HepG2 (cell line): ENCODE data around the gene CCDC174. TPM values are rescaled to one million over a fixed set of nuclear protein-coding genes. Genes with fewer than 3 reads are reported as not detected.

Experiments
- ATAC-seq: fragments of 200-7000 bp; cut with Tn5 transposase; 3 replicates; pipeline ENCODE4 v1.9.1; 2020; ENCODE audit warnings: mild to moderate bottlenecking, moderate library complexity
- BruUV-seq: library from RNA; stranded (reverse); fragments of 400-500 nt; replicated peaks from 2 replicates; lab custom pipeline; 2021; lab: Mats Ljungman, UMichigan
- CTCF ChIA-PET: fragments of 300-600 bp; formaldehyde crosslinking; extraction: SDS; loops from one replicate; lab custom pipeline; 2021; ENCODE audit warnings: low total read pairs, inconsistent platforms, low intra/inter-chr PET ratio; lab: Yijun Ruan, JAX
- POLR2A ChIA-PET: fragments of 350-600 bp; sonication (Branson Sonifier 250); formaldehyde crosslinking; loops from one replicate; lab custom pipeline; 2020; ENCODE audit warnings: antibody characterized with exemption, inconsistent platforms; lab: Yijun Ruan, JAX
- DNase-seq: peaks from one replicate; pipeline ENCODE4 v3.0.0-alpha.2; 2015; ENCODE audit warnings: low spot score
- FAIRE-seq: peaks from 3 replicates; lab custom pipeline; 2011; peaks lifted over from hg19 to GRCh38; lab: Jason Lieb, UNC
- H2AFZ ChIP-seq: one replicate; pipeline ENCODE4 v1.6.1; 2011; ENCODE audit warnings: low read length, inconsistent platforms
- H3K27ac ChIP-seq: fragments of 300-600 bp; 3 replicates; pipeline ENCODE4 v1.8.0; 2011; ENCODE audit warnings: mixed run types, mild to moderate bottlenecking, mixed read lengths, low read length, inconsistent platforms; ENCODE audit not compliant: insufficient read depth; ENCODE audit errors: extremely low read length
- H3K27me3 ChIP-seq, 2 experiments: fragments of 200-600 bp in 1 of 2; 2 replicates in 1 of 2; 3 replicates in 1 of 2; pipeline versions ENCODE4 v1.6.0 to v1.8.0; 2011; ENCODE audit warnings: low read length in 2 of 2, mild to moderate bottlenecking in 2 of 2, moderate library complexity in 2 of 2, inconsistent platforms in 1 of 2; ENCODE audit not compliant: insufficient read depth in 2 of 2, control insufficient read depth in 1 of 2
- H3K36me3 ChIP-seq, 2 experiments: fragments of 200-600 bp in 1 of 2; replicated peaks in 1 of 2; 2 replicates in 1 of 2; 3 replicates in 1 of 2; pipeline versions ENCODE4 v1.5.1 to v1.8.0; 2011; ENCODE audit warnings: low read length in 2 of 2, inconsistent platforms in 1 of 2; ENCODE audit not compliant: insufficient read depth in 2 of 2, control insufficient read depth in 1 of 2
- H3K4me1 ChIP-seq: 2 replicates; pipeline ENCODE4 v1.5.1; 2012; ENCODE audit warnings: low read length, inconsistent platforms; ENCODE audit not compliant: insufficient read depth
- H3K4me2 ChIP-seq: 2 replicates; pipeline ENCODE4 v1.6.0; 2011; ENCODE audit warnings: low read depth, low read length, inconsistent platforms
- H3K4me3 ChIP-seq, 3 experiments: fragments of 200-600 bp in 1 of 3; sonication (generic), shearing (Covaris generic) in 1 of 3; replicated peaks in 1 of 3; 2 replicates each; pipeline ENCODE4 v1.5.1; 2011 to 2016; ENCODE audit warnings: low read length in 3 of 3, inconsistent platforms in 2 of 3, low read depth in 2 of 3, mild to moderate bottlenecking in 2 of 3, control low read depth in 1 of 3, mixed read lengths in 1 of 3; ENCODE audit not compliant: insufficient read depth in 1 of 3
- H3K79me2 ChIP-seq: one replicate; pipeline ENCODE4 v1.6.1; 2011; ENCODE audit warnings: low read length, inconsistent platforms; ENCODE audit not compliant: insufficient read depth
- H3K9ac ChIP-seq: 2 replicates; pipeline ENCODE4 v1.6.0; 2011; ENCODE audit warnings: mild to moderate bottlenecking, low read depth, low read length, inconsistent platforms; ENCODE audit not compliant: insufficient read depth
- H3K9me3 ChIP-seq: 2 replicates; pipeline ENCODE4 v1.5.1; 2012; ENCODE audit warnings: mild to moderate bottlenecking, low read length
- H4K20me1 ChIP-seq: 2 replicates; pipeline ENCODE4 v1.6.0; 2011; ENCODE audit warnings: inconsistent platforms, mild to moderate bottlenecking, low read length, moderate library complexity; ENCODE audit not compliant: insufficient read depth
- HNF1B ChIP-seq: sonication (generic); formaldehyde crosslinking; IDR thresholded peaks from 2 replicates; pipeline ENCODE4 v1.5.1; 2020; ENCODE audit warnings: mild to moderate bottlenecking, moderate library complexity, missing genetic modification reagents
- MBNL3 ChIP-seq: fragments of 250-450 bp; sonication (Bioruptor Pico); conservative IDR thresholded peaks from 2 replicates; pipeline ENCODE4 v1.8.0; 2022; ENCODE audit warnings: mild to moderate bottlenecking, inconsistent platforms
- TFDP1 ChIP-seq: IDR thresholded peaks from 2 replicates; pipeline ENCODE4 v1.6.1; 2016; ENCODE audit warnings: missing compliant biosample characterization, missing genetic modification reagents, borderline replicate concordance
- ZFP41 ChIP-seq: sonication (generic); formaldehyde crosslinking; IDR thresholded peaks from 2 replicates; pipeline ENCODE4 v1.4.0; 2020; ENCODE audit warnings: mild to moderate bottlenecking, missing genetic modification reagents, borderline replicate concordance
- ZNF629 ChIP-seq: sonication (generic); formaldehyde crosslinking; conservative IDR thresholded peaks from 2 replicates; pipeline ENCODE4 v1.5.0; 2020; ENCODE audit warnings: missing genetic modification reagents
- WGBS: methylation state at CpG from one replicate; pipeline ENCODE4 v1.1.6; 2017; ENCODE audit warnings: low lambda C conversion rate; 5-methylcytosine and 5-hydroxymethylcytosine counted together
- in situ Hi-C: cut with HindIII; loops from 2 replicates; pipeline ENCODE4 v1.10.0; 2017; ENCODE audit warnings: low pct_unique_long_range_greater_than_20kb; ENCODE audit not compliant: extremely low pct_ligation_motif_present
- intact Hi-C: fragments of 100-400 bp; cut with micrococcal nuclease; formaldehyde crosslinking; loops from one replicate; pipeline ENCODE4 v1.10.0; 2022; ENCODE audit not compliant: unreplicated experiment
- polyA plus RNA-seq, 8 experiments: library from polyadenylated mRNA; depleted of rRNA in 3 of 8; stranded (reverse) in 7 of 8; unstranded in 1 of 8; fragments of >200 nt; fragmentation: Illumina TruSeq in 4 of 8; extraction: Trizol in 4 of 8; gene quantifications; 2 replicates each; pipeline versions ENCODE4 v1.2.1 to v1.2.3, GENCODE V29; 2011 to 2016; ENCODE audit warnings: low read depth in 4 of 8, missing spikeins in 1 of 8, mixed read lengths in 1 of 8; ENCODE audit not compliant: insufficient read depth in 1 of 8
- total RNA-seq, 5 experiments: library from RNA; depleted of rRNA; stranded (reverse); fragments of >200 nt; fragmentation: Illumina TruSeq; extraction: Trizol; gene quantifications; 2 replicates each; pipeline ENCODE4 v1.2.3, GENCODE V29; 2016; ENCODE audit warnings: low read depth in 1 of 5

The CCDC174 gene
- total and polyA plus RNA-seq, 2 of the 13 experiments (the other 11 are each of a cell fraction or from before 2014, with no cell fraction given) = 5.4 to 11.0 TPM

GRCh38 chr3:14620512-14620911 lies 31.1 kb upstream of the CCDC174 start:
- no peak for FAIRE-seq
- TF ChIP-seq HNF1B (CRISPR knock-in tag) (no peak), TFDP1 (CRISPR knock-in tag) (no peak), ZFP41 (CRISPR knock-in tag) (no peak)

GRCh38 chr3:14621093-14621492 lies 30.5 kb upstream of the CCDC174 start:
- no peak for DNase-seq
- H4K20me1 ChIP-seq = no peaks in the 10 kb centered on the region
- in situ Hi-C loops = no loop called here
- H2AFZ ChIP-seq = no peak overlapping the region
- no peaks in the 10 kb centered on the region for H3K36me3 ChIP-seq
- H3K4me3 ChIP-seq = no peak overlapping the region
- H3K79me2 ChIP-seq = no peaks in the 10 kb centered on the region
- 0 out of 2 replicates have a peak, but pooled peaks have one; percentile 38 for TF ChIP-seq ZNF629 (CRISPR knock-in tag)
- TF ChIP-seq MBNL3 (CRISPR knock-in tag) = no peak
- ATAC-seq = no peak
- intact Hi-C loops = no loop called here
- peaks cover 0 to 16% of the 10 kb centered on the region in 2 experiments; a peak in 4 of 5 replicates for H3K27me3 ChIP-seq
- no peaks in the 10 kb centered on the region for H3K9me3 ChIP-seq
- no peak overlapping the region for H3K9ac ChIP-seq
- 78% methylated on average over 3 of the region's 4 CpGs for WGBS
- peaks cover 14% of the 10 kb centered on the region for H3K4me1 ChIP-seq
- H3K27ac ChIP-seq = no peak overlapping the region
- FAIRE-seq = no peak
- ChIA-PET CTCF (no interaction called here), POLR2A (no interaction called here)
- BruUV-seq = no TSS peak
- H3K4me2 ChIP-seq = no peak overlapping the region

More at GRCh38 chr3:14620512-14620911, 31.1 kb upstream of the CCDC174 start:
- Histone ChIP-seq H3K4me1 (peaks cover 14% of the 10 kb centered on the region), H3K36me3 (no peaks in the 10 kb centered on the region), H3K9me3 (no peaks in the 10 kb centered on the region), H2AFZ (no peak overlapping the region), H3K9ac (no peak overlapping the region), H3K79me2 (no peaks in the 10 kb centered on the region), H3K4me2 (no peak overlapping the region), H3K27me3 (peaks cover 0 to 15% of the 10 kb centered on the region in 2 experiments; a peak in 4 of 5 replicates), H3K4me3 (no peak overlapping the region), H3K27ac (no peak overlapping the region), H4K20me1 (no peaks in the 10 kb centered on the region)
- DNase-seq (no peak), ATAC-seq (no peak)
- intact Hi-C loops (no loop called here), in situ Hi-C loops (no loop called here)
- CTCF ChIA-PET = no interaction called here
- no TSS peak for BruUV-seq
- POLR2A ChIA-PET = no interaction called here
- WGBS = 7% methylated on average over 6 of the region's 7 CpGs
